ENCODE measurements around the gene VAMP7.
A peak's percentile ranks its signal among the peaks of the same experiment; 100 is the strongest.
"Not testable (repeated sequence)": the region's sequence is repeated elsewhere in the genome, so short reads cannot be mapped to it uniquely, and the experiment has no call there.

VAMP7 gene

GRCh38 chrX:155880586-155881157 lies 473 bp upstream of the VAMP7 start:
- H3K27ac ChIP-seq (ENCODE audit: low read depth, low read length), result peak overlapping the region; percentile 61

GRCh38 chrX:155886409-155886808 lies 5.3 kb downstream of the VAMP7 start:
- Histone ChIP-seq H3K4me1 (ENCODE audit: control insufficient read depth, insufficient read depth, low read length) (no peaks in the 10 kb centered on the region), H3K36me3 (ENCODE audit: control insufficient read depth, insufficient read depth, low read length) (peaks cover 2% of the 10 kb centered on the region), H3K27ac (ENCODE audit: low read depth, low read length) (no peak overlapping the region), H3K4me3 (ENCODE audit: low read length) (no peak overlapping the region), H3K9ac (ENCODE audit: low read length) (no peak overlapping the region), H3K27me3 (ENCODE audit: control insufficient read depth, insufficient read depth, low read length) (no peaks in the 10 kb centered on the region)

More at GRCh38 chrX:155880586-155881157, 473 bp upstream of the VAMP7 start:
- H3K27me3 ChIP-seq (ENCODE audit: control insufficient read depth, insufficient read depth, low read length), result no peaks in the 10 kb centered on the region
- no peaks in the 10 kb centered on the region for H3K36me3 ChIP-seq (ENCODE audit: control insufficient read depth, insufficient read depth, low read length)
- no peaks in the 10 kb centered on the region for H3K4me1 ChIP-seq (ENCODE audit: control insufficient read depth, insufficient read depth, low read length)
- peak overlapping the region; percentile 79 for H3K4me3 ChIP-seq (ENCODE audit: low read length)
- no peak overlapping the region for H3K9ac ChIP-seq (ENCODE audit: low read length)

- Histone ChIP-seq H3K9ac (ENCODE audit: low read length) (no peak overlapping the region), H3K36me3 (ENCODE audit: control insufficient read depth, insufficient read depth, low read length) (peaks cover 2% of the 10 kb centered on the region), H3K27ac (ENCODE audit: low read depth, low read length) (no peak overlapping the region), H3K4me3 (ENCODE audit: low read length) (no peak overlapping the region), H3K4me1 (ENCODE audit: control insufficient read depth, insufficient read depth, low read length) (no peaks in the 10 kb centered on the region), H3K27me3 (ENCODE audit: control insufficient read depth, insufficient read depth, low read length) (no peaks in the 10 kb centered on the region)
These were observed 7.0 kb downstream of the VAMP7 start for GRCh38 chrX:155888139-155888538.

- Histone ChIP-seq H3K36me3 (ENCODE audit: control insufficient read depth, insufficient read depth, low read length) (peaks cover 2% of the 10 kb centered on the region), H3K9ac (ENCODE audit: low read length) (no peak overlapping the region), H3K4me3 (ENCODE audit: low read length) (no peak overlapping the region), H3K4me1 (ENCODE audit: control insufficient read depth, insufficient read depth, low read length) (no peaks in the 10 kb centered on the region), H3K27ac (ENCODE audit: low read depth, low read length) (no peak overlapping the region), H3K27me3 (ENCODE audit: control insufficient read depth, insufficient read depth, low read length) (no peaks in the 10 kb centered on the region)
These were observed 8.2 kb downstream of the VAMP7 start for GRCh38 chrX:155889328-155889727.

GRCh38 chrX:155891446-155892210 lies 10.5 kb downstream of the VAMP7 start:
- H3K27me3 ChIP-seq (ENCODE audit: control insufficient read depth, insufficient read depth, low read length), result no peaks in the 10 kb centered on the region
- no peak overlapping the region for H3K9ac ChIP-seq (ENCODE audit: low read length)
- H3K36me3 ChIP-seq (ENCODE audit: control insufficient read depth, insufficient read depth, low read length), result peaks cover 5% of the 10 kb centered on the region

GRCh38 chrX:155893521-155893920 lies 12.4 kb downstream of the VAMP7 start:
- Histone ChIP-seq H3K27me3 (ENCODE audit: control insufficient read depth, insufficient read depth, low read length) (no peaks in the 10 kb centered on the region), H3K36me3 (ENCODE audit: control insufficient read depth, insufficient read depth, low read length) (peaks cover 5% of the 10 kb centered on the region), H3K9ac (ENCODE audit: low read length) (no peak overlapping the region), H3K4me3 (ENCODE audit: low read length) (no peak overlapping the region), H3K27ac (ENCODE audit: low read depth, low read length) (no peak overlapping the region), H3K4me1 (ENCODE audit: control insufficient read depth, insufficient read depth, low read length) (no peaks in the 10 kb centered on the region)

More at GRCh38 chrX:155891446-155892210, 10.5 kb downstream of the VAMP7 start:
- H3K4me1 ChIP-seq (ENCODE audit: control insufficient read depth, insufficient read depth, low read length), result no peaks in the 10 kb centered on the region
- H3K27ac ChIP-seq (ENCODE audit: low read depth, low read length), result no peak overlapping the region
- H3K4me3 ChIP-seq (ENCODE audit: low read length), result no peak overlapping the region

- Histone ChIP-seq H3K36me3 (ENCODE audit: control insufficient read depth, insufficient read depth, low read length) (peaks cover 2% of the 10 kb centered on the region), H3K27me3 (ENCODE audit: control insufficient read depth, insufficient read depth, low read length) (no peaks in the 10 kb centered on the region), H3K4me3 (ENCODE audit: low read length) (no peak overlapping the region), H3K27ac (ENCODE audit: low read depth, low read length) (no peak overlapping the region), H3K4me1 (ENCODE audit: control insufficient read depth, insufficient read depth, low read length) (no peaks in the 10 kb centered on the region), H3K9ac (ENCODE audit: low read length) (no peak overlapping the region)
These were observed 15.4 kb downstream of the VAMP7 start for GRCh38 chrX:155896512-155896911.

GRCh38 chrX:155899366-155899765 lies 18.2 kb downstream of the VAMP7 start:
- H3K9ac ChIP-seq (ENCODE audit: low read length), result no peak overlapping the region
- no peaks in the 10 kb centered on the region for H3K4me1 ChIP-seq (ENCODE audit: control insufficient read depth, insufficient read depth, low read length)
- no peaks in the 10 kb centered on the region for H3K27me3 ChIP-seq (ENCODE audit: control insufficient read depth, insufficient read depth, low read length)
- H3K4me3 ChIP-seq (ENCODE audit: low read length), result no peak overlapping the region
- no peak overlapping the region for H3K27ac ChIP-seq (ENCODE audit: low read depth, low read length)
- peaks cover 2% of the 10 kb centered on the region for H3K36me3 ChIP-seq (ENCODE audit: control insufficient read depth, insufficient read depth, low read length)

GRCh38 chrX:155900765-155901164 lies 19.6 kb downstream of the VAMP7 start:
- Histone ChIP-seq H3K36me3 (ENCODE audit: control insufficient read depth, insufficient read depth, low read length) (peaks cover 2% of the 10 kb centered on the region), H3K27ac (ENCODE audit: low read depth, low read length) (no peak overlapping the region), H3K4me1 (ENCODE audit: control insufficient read depth, insufficient read depth, low read length) (no peaks in the 10 kb centered on the region), H3K9ac (ENCODE audit: low read length) (no peak overlapping the region), H3K27me3 (ENCODE audit: control insufficient read depth, insufficient read depth, low read length) (no peaks in the 10 kb centered on the region), H3K4me3 (ENCODE audit: low read length) (no peak overlapping the region)

GRCh38 chrX:155907661-155908060 lies 26.5 kb downstream of the VAMP7 start:
- not testable (repeated sequence) for H3K36me3 ChIP-seq (ENCODE audit: control insufficient read depth, insufficient read depth, low read length); H3K27ac ChIP-seq (ENCODE audit: low read depth, low read length); H3K9ac ChIP-seq (ENCODE audit: low read length); H3K4me1 ChIP-seq (ENCODE audit: control insufficient read depth, insufficient read depth, low read length); H3K27me3 ChIP-seq (ENCODE audit: control insufficient read depth, insufficient read depth, low read length); H3K4me3 ChIP-seq (ENCODE audit: low read length)

GRCh38 chrX:155923200-155923599 lies 42.1 kb downstream of the VAMP7 start:
- peaks cover 2% of the 10 kb centered on the region for H3K36me3 ChIP-seq (ENCODE audit: control insufficient read depth, insufficient read depth, low read length)
- no peak overlapping the region for H3K4me3 ChIP-seq (ENCODE audit: low read length)
- no peak overlapping the region for H3K27ac ChIP-seq (ENCODE audit: low read depth, low read length)

GRCh38 chrX:155930852-155931618 lies 49.9 kb downstream of the VAMP7 start:
- H3K36me3 ChIP-seq (ENCODE audit: control insufficient read depth, insufficient read depth, low read length); H3K4me3 ChIP-seq (ENCODE audit: low read length); H3K4me1 ChIP-seq (ENCODE audit: control insufficient read depth, insufficient read depth, low read length); H3K27me3 ChIP-seq (ENCODE audit: control insufficient read depth, insufficient read depth, low read length); H3K27ac ChIP-seq (ENCODE audit: low read depth, low read length); H3K9ac ChIP-seq (ENCODE audit: low read length): not testable (repeated sequence)

More at GRCh38 chrX:155923200-155923599, 42.1 kb downstream of the VAMP7 start:
- Histone ChIP-seq H3K9ac (ENCODE audit: low read length) (no peak overlapping the region), H3K27me3 (ENCODE audit: control insufficient read depth, insufficient read depth, low read length) (no peaks in the 10 kb centered on the region), H3K4me1 (ENCODE audit: control insufficient read depth, insufficient read depth, low read length) (no peaks in the 10 kb centered on the region)

Data from rectal smooth muscle tissue (tissue), 1 donor.